Choroid plexus epithelial cell (primary cell): ENCODE measurements around the gene USP6NL.
"Not testable (repeated sequence)": the region's sequence is repeated elsewhere in the genome, so short reads cannot be mapped to it uniquely, and the experiment has no call there.

Source experiments
- DNase-seq: peaks from one replicate; pipeline ENCODE4 v3.0.0-alpha.2; 2010; ENCODE audit warnings: low read depth
- H3K4me3 ChIP-seq: 2 replicates; pipeline ENCODE4 v1.5.1; 2011; ENCODE audit warnings: low read depth, mild to moderate bottlenecking, control low read depth, low read length, moderate library complexity
- CTCF ChIP-seq: conservative IDR thresholded peaks from 2 replicates; pipeline ENCODE4 v1.5.1; 2011; ENCODE audit warnings: low read depth, mild to moderate bottlenecking, control low read depth, inconsistent platforms, low read length, moderate library complexity

The USP6NL gene

GRCh38 chr10:11636697-11637303, 25.4 kb upstream of the USP6NL start:
- peak; percentile 37 for DNase-seq
- TF ChIP-seq CTCF = no peak

GRCh38 chr10:11631890-11632587, 20.6 kb upstream of the USP6NL start:
- TF ChIP-seq CTCF = no peak
- no peak overlapping the region for H3K4me3 ChIP-seq
- no peak for DNase-seq

More at GRCh38 chr10:11636697-11637303, 25.4 kb upstream of the USP6NL start:
- no peak overlapping the region for H3K4me3 ChIP-seq

- DNase-seq = no peak
- no peak for TF ChIP-seq CTCF
These were observed 19.8 kb upstream of the USP6NL start for GRCh38 chr10:11631291-11631690.

GRCh38 chr10:11629731-11630130, 18.3 kb upstream of the USP6NL start:
- no peak for DNase-seq
- TF ChIP-seq CTCF = no peak
- no peak overlapping the region for H3K4me3 ChIP-seq

More at GRCh38 chr10:11631291-11631690, 19.8 kb upstream of the USP6NL start:
- no peak overlapping the region for H3K4me3 ChIP-seq

- DNase-seq, H3K4me3 ChIP-seq: not testable (repeated sequence)
These were observed 16.5 kb upstream of the USP6NL start for GRCh38 chr10:11627941-11628340.

GRCh38 chr10:11626071-11626470, 14.6 kb upstream of the USP6NL start:
- no peak for TF ChIP-seq CTCF
- no peak for DNase-seq
- no peak overlapping the region for H3K4me3 ChIP-seq

GRCh38 chr10:11625019-11625735, 13.7 kb upstream of the USP6NL start:
- no peak for DNase-seq
- no peak for TF ChIP-seq CTCF
- H3K4me3 ChIP-seq = no peak overlapping the region
